K562 treated with DMSO at 1 percent for 24 hours (cell line): ENCODE data around the gene SPDYE3. TPM values are rescaled to one million over a fixed set of nuclear protein-coding genes. Genes with fewer than 3 reads are reported as not detected.

ENCODE experiments used
- total RNA-seq: library from RNA; unstranded; fragments of 300-600 nt; gene quantifications from 2 replicates; pipeline ENCODE4 v1.2.3, GENCODE V29; 2022; ENCODE audit warnings: low read depth; ENCODE audit not compliant: insufficient read depth

Gene SPDYE3, protein sequence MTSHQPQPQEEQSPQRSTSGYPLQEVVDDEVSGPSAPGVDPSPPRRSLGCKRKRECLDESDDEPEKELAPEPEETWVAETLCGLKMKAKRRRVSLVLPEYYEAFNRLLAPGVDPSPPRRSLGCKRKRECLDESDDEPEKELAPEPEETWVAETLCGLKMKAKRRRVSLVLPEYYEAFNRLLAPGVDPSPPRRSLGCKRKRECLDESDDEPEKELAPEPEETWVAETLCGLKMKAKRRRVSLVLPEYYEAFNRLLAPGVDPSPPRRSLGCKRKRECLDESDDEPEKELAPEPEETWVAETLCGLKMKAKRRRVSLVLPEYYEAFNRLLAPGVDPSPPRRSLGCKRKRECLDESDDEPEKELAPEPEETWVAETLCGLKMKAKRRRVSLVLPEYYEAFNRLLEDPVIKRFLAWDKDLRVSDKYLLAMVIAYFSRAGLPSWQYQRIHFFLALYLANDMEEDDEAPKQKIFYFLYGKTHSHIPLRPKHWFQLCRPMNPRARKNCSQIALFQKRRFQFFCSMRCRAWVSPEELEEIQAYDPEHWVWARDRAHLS
- total RNA-seq = 4.1 and 4.3 TPM in 2 replicates

DNA sequence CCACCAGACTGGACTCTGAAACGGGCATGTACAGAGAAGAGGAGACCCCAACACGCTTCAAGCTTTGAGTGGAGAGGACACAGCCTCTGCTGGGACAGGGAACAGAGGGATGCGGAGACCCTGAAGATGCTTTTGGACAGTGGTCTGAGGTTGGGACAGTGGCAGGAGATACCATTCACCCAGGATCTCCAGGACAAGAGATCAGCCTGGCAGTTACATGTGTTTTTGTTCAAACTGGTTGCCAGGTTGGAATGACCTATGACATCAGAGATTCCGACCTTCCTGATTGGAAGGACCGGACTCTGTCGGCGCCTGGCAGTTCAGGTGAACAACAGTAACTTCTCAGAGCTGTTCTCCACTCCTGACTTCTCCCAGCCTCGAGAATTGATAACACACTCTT, at the start of gene SPDYE3:
Gene SPDYE3 (plus strand): TSS at position 301 of the 400 bp plus-strand sequence. CDS start 184 bp downstream, outside the sequence.

DNA sequence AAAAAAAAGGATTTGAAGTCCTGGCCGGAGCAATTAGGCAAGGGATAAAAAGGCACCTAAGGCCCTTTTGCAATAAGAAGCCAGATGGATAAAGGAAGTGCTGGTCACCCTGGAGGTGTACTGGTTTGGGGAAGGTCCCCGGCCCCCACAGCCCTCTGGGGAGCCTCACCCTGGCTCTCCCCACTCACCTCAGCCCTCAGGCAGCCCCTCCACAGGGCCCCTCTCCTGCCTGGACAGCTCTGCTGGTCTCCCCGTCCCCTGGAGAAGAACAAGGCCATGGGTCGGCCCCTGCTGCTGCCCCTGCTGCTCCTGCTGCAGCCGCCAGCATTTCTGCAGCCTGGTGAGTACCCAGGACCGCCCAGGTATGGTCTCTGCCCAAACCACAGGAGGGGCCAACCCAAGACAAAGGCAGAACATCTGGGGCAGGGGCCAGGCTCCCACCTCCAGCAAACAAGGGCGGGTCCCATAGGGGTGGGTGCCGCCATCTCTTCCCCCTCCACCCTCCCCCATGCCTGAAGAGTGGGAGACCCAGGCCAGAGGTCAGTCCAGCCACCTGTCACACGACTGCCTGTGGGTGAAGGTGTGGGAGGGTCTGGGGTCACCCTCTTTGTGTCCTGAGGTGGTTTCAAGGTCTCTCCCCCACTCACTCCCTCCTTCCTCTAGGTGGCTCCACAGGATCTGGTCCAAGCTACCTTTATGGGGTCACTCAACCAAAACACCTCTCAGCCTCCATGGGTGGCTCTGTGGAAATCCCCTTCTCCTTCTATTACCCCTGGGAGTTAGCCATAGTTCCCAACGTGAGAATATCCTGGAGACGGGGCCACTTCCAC, 50.7 kb downstream of the SPDYE3 start, which contains the start of gene PILRB:
Gene PILRB (plus strand): TSS at position 91 of the 830 bp plus-strand sequence. CDS start 186 bp downstream, at position 277.

Other genes with a start within 250 kb of the SPDYE3 start
- gene ZNF3, start 226.0 kb upstream of the SPDYE3 start, total RNA-seq = 25.3 and 28.5 TPM in 2 replicates
- gene COPS6, start 218.7 kb upstream of the SPDYE3 start, total RNA-seq = 181 and 186 TPM in 2 replicates
- 443 and 494 TPM in 2 replicates for gene MCM7, start 206.3 kb upstream of the SPDYE3 start, total RNA-seq
- 20.7 and 22.2 TPM in 2 replicates for gene AP4M1, start 206.1 kb upstream of the SPDYE3 start, total RNA-seq
- 108 and 127 TPM in 2 replicates for gene TAF6, start 188.3 kb upstream of the SPDYE3 start, total RNA-seq
- gene CNPY4, start 188.1 kb upstream of the SPDYE3 start, total RNA-seq = 8.4 and 10.7 TPM in 2 replicates
- 5.3 and 5.6 TPM in 2 replicates for gene MBLAC1, start 180.7 kb upstream of the SPDYE3 start, total RNA-seq
- gene LAMTOR4, start 158.8 kb upstream of the SPDYE3 start, total RNA-seq = 355 and 415 TPM in 2 replicates
- 47.1 and 49.6 TPM in 2 replicates for gene TRAPPC14, start 149.0 kb upstream of the SPDYE3 start, total RNA-seq
- gene GAL3ST4, start 139.1 kb upstream of the SPDYE3 start, total RNA-seq = 3.5 and 4.9 TPM in 2 replicates
- 3.2 and 4.3 TPM in 2 replicates for gene GPC2, start 130.3 kb upstream of the SPDYE3 start, total RNA-seq
- 6.8 and 7.3 TPM in 2 replicates for gene STAG3, start 129.8 kb upstream of the SPDYE3 start, total RNA-seq
- gene PVRIG, start 87.8 kb upstream of the SPDYE3 start, total RNA-seq = not detected in 2 replicates
- gene PILRB, start 50.4 kb downstream of the SPDYE3 start, total RNA-seq = 29.5 and 32.4 TPM in 2 replicates
- 2.1 TPM in 2 replicates for gene PILRA, start 65.8 kb downstream of the SPDYE3 start, total RNA-seq
- 3.3 and 6.7 TPM in 2 replicates for gene ZCWPW1, start 121.0 kb downstream of the SPDYE3 start, total RNA-seq
- gene MEPCE, start 122.1 kb downstream of the SPDYE3 start, total RNA-seq = 97.3 and 99.1 TPM in 2 replicates
- 113 and 152 TPM in 2 replicates for gene PPP1R35, start 128.8 kb downstream of the SPDYE3 start, total RNA-seq
- gene SPACDR, start 156.6 kb downstream of the SPDYE3 start, total RNA-seq = 0.52 and 1.1 TPM in 2 replicates
- 189 and 200 TPM in 2 replicates for gene TSC22D4, start 171.5 kb downstream of the SPDYE3 start, total RNA-seq
- gene NYAP1, start 176.2 kb downstream of the SPDYE3 start, total RNA-seq = 1.3 and 2.4 TPM in 2 replicates
- gene AGFG2, start 231.5 kb downstream of the SPDYE3 start, total RNA-seq = 20.6 and 21.7 TPM in 2 replicates